ENCODE data around the gene ERC2.

Gene ERC2

GRCh38 chr3:55750525-55750924, 717.7 kb downstream of the ERC2 start:
- TF ChIP-seq CTCF (IDR thresholded peaks at IDR 0.05; ENCODE audit: extremely low read depth, missing control alignments), result no peak

DNA sequence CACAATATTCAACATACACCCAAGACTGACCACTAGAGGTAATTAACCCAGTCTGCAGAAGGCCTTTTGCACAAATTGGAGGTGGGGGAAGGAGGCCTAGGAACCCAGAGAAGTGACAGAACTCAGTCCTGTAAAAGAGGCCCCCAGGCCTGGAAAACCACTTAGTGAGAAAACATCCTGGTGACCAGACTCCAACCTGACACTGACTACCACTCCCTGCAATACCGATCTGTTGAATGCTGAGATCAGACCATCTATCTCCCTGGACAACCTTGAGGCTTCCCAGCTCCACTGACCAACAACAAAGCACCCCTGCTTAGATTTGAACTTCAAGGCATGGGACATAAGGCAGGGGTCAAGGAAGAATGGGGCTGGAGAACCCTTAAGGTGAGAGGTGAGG, 719.2 kb downstream of the ERC2 start:
- TF ChIP-seq CTCF (IDR thresholded peaks at IDR 0.05; ENCODE audit: extremely low read depth, missing control alignments), result no peak
- no peak for DNase-seq (ENCODE audit: low spot score)

More at GRCh38 chr3:55750525-55750924, 717.7 kb downstream of the ERC2 start:
- no peak for DNase-seq (ENCODE audit: low spot score)

- peak; percentile 20 for DNase-seq (ENCODE audit: low spot score)
- TF ChIP-seq CTCF (IDR thresholded peaks at IDR 0.05; ENCODE audit: extremely low read depth, missing control alignments), result no peak
Measured at GRCh38 chr3:55746808-55747413, 721.4 kb downstream of the ERC2 start.

- no peak for DNase-seq (ENCODE audit: low spot score)
- TF ChIP-seq CTCF (IDR thresholded peaks at IDR 0.05; ENCODE audit: extremely low read depth, missing control alignments), result no peak
Measured at GRCh38 chr3:55742832-55743136, 725.5 kb downstream of the ERC2 start.

- no peak for TF ChIP-seq CTCF (IDR thresholded peaks at IDR 0.05; ENCODE audit: extremely low read depth, missing control alignments)
- DNase-seq (ENCODE audit: low spot score), result no peak
Measured at GRCh38 chr3:55742022-55742831, 726.0 kb downstream of the ERC2 start.

GRCh38 chr3:55737186-55737585, 731.1 kb downstream of the ERC2 start:
- TF ChIP-seq CTCF (IDR thresholded peaks at IDR 0.05; ENCODE audit: extremely low read depth, missing control alignments), result no peak
- DNase-seq (ENCODE audit: low spot score), result no peak

DNA sequence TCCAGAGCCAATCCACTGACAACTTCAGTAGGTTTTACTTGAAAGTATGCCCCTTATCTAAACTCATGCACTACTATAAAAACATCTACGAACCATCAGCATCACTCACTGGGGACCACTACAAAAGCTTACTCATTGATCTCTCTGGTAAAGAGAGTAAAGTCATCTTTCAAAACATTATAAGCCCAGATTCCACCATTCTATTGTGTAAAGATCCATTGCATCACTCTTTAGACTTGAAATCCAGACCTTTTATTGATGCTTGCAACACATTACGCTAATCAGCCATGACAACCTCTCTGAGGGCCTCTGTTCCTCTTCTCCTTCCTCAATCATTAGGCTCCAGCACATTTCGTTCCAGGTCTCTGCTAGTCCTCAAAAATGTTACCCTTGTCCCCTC, 732.3 kb downstream of the ERC2 start:
- TF ChIP-seq CTCF (IDR thresholded peaks at IDR 0.05; ENCODE audit: extremely low read depth, missing control alignments), result no peak
- no peak for DNase-seq (ENCODE audit: low spot score)
